A549 (cell line): ENCODE results near the gene MYOZ2.

Source experiments
- CTCF ChIP-seq: fragments of >200 bp; sonication (Bioruptor Twin); formaldehyde crosslinking; IDR thresholded peaks from 3 replicates; pipeline ENCODE4 v1.5.1; 2016
- POLR2A ChIP-seq: IDR thresholded peaks from 2 replicates; pipeline ENCODE4 v1.6.1; 2012; ENCODE audit warnings: mild to moderate bottlenecking, low read length
- USF2 ChIP-seq: fragments of 450-650 bp; IDR thresholded peaks from 2 replicates; pipeline ENCODE4 v1.6.1; 2014; ENCODE audit warnings: antibody characterized with exemption

GRCh38 chr4:119142833-119143232 lies 7.2 kb downstream of the MYOZ2 start:
- no peak for TF ChIP-seq POLR2A
- no peak for TF ChIP-seq USF2
- no peak for TF ChIP-seq CTCF
